ENCODE data around the gene IDH1.
"Not testable (repeated sequence)": the region's sequence is repeated elsewhere in the genome, so short reads cannot be mapped to it uniquely, and the experiment has no call there.

The IDH1 gene

GRCh38 chr2:208254871-208255556, at the start of gene IDH1:
Gene IDH1 (minus strand): TSS chr2:208255071. CDS start chr2:208251551, 3,520 bp downstream.
- peak; percentile 80 to 100 (median 92) for DNase-seq (ENCODE audit: low read depth in 3 of 3)

DNA sequence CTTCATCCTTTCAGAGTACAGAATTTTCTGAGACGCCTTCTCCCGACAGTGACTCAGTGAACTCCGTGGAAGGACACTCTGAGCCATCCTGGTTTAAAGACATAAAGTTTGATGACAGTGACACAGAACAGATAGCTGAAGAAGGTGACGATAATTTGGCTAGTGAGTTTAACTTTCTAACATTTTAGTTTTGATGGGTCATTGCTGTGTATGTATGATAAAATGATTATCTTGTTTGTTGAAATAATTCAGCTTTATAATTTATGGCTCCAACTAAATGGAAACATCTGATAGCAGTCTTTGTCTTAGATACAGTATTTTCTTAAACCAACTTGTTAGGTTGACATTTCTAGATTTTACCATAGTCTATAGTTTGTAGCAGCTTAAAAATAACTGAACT, 49.3 kb upstream of the IDH1 start:
- no peak for DNase-seq (ENCODE audit: low read depth in 3 of 3)

GRCh38 chr2:208300847-208301618, 46.2 kb upstream of the IDH1 start:
- no peak for DNase-seq (ENCODE audit: low read depth in 3 of 3)

DNA sequence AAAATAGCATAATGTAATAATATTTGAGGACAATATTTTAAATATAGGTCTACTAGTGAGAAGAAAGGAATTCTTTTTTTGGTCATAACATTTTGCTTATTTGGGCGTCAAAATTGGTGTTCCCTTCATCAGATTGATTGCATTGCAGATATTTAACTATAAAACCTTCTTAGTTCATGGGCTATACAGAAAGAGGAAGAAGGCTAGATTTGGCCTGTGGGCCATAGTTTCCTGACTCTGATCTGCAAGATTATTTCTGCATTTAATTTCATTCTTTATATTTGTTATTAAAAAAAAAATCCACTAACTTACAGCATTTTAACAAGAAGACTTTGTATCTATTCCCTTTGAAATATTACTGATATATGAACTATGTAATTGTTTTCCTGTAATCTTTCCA, 43.1 kb upstream of the IDH1 start:
- DNase-seq (ENCODE audit: low read depth in 3 of 3) = no peak

DNA sequence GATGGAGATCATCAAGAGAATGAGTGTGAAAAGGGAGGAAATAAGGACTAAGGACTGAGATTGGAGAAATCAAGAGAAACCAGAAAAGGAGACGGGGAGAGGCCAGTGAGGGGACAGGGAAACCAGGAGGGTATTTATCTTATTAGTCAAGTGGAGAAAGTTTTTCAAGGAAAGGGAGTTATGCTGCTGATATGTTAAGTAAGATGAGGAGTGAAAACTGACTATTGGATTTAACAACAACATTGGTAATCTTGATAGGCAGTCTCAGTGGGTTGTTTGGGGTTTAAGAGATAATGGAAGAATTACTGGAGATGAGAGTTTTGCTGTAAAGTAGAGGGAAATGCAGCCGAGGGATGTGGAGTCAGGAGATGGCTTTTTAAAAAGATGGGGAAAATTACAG, 41.7 kb upstream of the IDH1 start:
- no peak for DNase-seq (ENCODE audit: low read depth in 3 of 3)

- DNase-seq (ENCODE audit: low read depth in 3 of 3) = no peak
These were observed 41.0 kb upstream of the IDH1 start for GRCh38 chr2:208295834-208296233.

DNA sequence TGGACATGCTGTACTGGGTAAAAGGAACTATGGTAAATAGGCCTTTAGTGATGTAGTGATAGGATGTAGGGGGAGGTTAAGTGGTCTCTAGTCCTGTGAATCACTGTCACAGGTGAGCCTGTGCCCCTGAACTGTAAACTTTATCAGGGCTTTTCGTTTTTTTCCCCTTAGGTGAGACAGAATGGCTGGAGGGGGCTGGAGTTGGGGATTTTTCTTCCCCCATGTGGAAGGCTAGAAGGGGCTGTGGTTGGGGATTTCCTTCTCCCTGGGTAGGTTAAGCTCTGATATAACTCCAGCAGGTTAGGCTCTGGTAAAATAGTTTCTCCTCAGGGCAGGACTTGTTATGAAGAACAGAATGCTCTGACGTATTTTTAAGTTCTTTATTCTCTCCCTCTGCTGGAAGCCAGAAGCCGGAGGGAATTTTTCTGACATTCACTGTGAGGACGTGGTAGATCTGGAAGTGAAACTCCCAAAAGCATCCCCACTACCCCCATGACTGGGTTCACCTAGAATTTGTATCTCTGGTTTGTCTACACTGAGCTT, 39.7 kb upstream of the IDH1 start:
- no peak for DNase-seq (ENCODE audit: low read depth in 3 of 3)

- no peak for DNase-seq (ENCODE audit: low read depth in 3 of 3)
These were observed 31.0 kb upstream of the IDH1 start for GRCh38 chr2:208285853-208286252.

DNA sequence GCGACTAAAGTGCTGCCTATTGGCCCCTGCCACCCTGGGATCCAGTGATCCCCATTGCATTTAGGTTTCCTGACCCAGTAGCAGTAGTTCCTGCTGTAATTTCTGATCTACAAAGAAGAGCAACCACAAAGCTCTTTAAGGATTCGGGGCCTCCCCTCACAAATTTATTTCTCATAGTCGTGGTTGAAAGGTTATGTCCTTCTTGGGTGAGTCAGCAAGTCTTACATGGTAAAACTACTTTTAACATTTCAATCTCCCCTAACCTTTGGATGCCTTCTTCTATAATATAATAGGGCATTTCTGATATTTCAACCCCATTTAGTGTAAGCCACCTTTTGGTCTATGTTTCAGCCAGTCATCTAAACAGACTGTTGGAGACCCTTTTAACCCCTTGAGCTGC, 26.1 kb upstream of the IDH1 start:
- DNase-seq (ENCODE audit: low read depth in 3 of 3) = no peak

GRCh38 chr2:208280234-208280633, 25.4 kb upstream of the IDH1 start:
- no peak for DNase-seq (ENCODE audit: low read depth in 3 of 3)

DNA sequence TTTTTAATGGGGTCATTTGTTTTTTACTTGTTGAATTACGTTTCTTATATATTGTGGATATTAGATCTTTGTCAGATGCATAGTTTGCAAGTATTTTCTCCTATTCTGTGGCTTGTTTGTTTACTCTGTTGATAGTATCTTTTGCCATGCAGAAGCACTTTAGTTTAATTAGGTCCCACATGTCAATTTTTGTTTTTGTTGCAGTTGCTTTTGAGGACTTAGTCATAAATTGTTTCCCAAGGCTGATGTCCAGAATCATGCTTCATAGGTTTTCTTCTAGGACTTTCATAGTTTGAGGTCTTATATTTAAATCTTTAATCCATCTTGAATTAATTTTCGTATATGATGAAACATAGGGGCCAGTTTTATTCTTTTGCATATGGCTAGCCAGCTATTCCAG, 24.4 kb upstream of the IDH1 start:
- no peak for DNase-seq (ENCODE audit: low read depth in 3 of 3)

- no peak for DNase-seq (ENCODE audit: low read depth in 3 of 3)
These were observed 23.7 kb upstream of the IDH1 start for GRCh38 chr2:208278549-208278948.

GRCh38 chr2:208274748-208275147, 19.9 kb upstream of the IDH1 start:
- DNase-seq (ENCODE audit: low read depth in 3 of 3) = no peak

DNA sequence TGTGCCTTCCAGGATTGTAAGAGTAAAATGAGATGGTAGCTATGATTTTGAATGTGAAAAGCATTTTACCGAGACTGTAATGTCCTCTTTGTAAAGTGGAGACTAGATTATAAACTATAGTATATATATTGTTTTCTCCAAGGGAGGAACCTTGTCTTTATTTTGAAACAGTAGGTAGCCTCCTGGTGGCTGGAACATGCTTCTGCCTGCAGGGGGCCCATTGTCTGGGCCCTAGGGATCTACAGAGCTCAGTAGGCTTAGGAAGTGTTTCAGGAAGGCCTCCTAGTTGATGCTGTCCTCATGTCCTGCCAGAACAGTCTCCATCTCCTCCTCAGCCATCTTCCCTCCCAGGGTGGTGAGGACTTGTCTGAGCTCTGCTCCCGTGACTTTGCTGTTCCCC, 14.2 kb upstream of the IDH1 start:
- DNase-seq (ENCODE audit: low read depth in 3 of 3) = no peak

GRCh38 chr2:208268156-208268952, 13.5 kb upstream of the IDH1 start:
- DNase-seq (ENCODE audit: low read depth in 3 of 3) = no peak

GRCh38 chr2:208267526-208267925, 12.7 kb upstream of the IDH1 start:
- DNase-seq (ENCODE audit: low read depth in 3 of 3) = not testable (repeated sequence)

GRCh38 chr2:208266936-208267335, 12.1 kb upstream of the IDH1 start:
- no peak for DNase-seq (ENCODE audit: low read depth in 3 of 3)

DNA sequence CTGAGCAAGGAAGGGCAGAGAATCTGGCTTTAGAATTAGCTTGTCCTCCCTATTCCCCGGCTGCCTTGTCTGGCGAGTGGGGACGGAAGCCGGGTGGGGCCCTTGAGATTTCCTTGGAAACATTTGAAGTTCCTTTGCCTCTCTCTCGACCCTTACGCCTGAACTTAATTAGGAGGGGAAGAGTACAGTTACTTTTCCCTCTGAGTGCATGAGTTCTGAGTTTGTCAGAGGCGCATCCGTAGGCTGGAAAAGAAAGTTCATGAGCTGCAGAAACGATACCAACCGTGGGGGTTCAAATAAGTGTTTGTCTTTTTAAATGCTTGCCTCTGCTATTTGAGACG, 11.7 kb upstream of the IDH1 start:
- DNase-seq (ENCODE audit: low read depth in 3 of 3) = no peak

DNA sequence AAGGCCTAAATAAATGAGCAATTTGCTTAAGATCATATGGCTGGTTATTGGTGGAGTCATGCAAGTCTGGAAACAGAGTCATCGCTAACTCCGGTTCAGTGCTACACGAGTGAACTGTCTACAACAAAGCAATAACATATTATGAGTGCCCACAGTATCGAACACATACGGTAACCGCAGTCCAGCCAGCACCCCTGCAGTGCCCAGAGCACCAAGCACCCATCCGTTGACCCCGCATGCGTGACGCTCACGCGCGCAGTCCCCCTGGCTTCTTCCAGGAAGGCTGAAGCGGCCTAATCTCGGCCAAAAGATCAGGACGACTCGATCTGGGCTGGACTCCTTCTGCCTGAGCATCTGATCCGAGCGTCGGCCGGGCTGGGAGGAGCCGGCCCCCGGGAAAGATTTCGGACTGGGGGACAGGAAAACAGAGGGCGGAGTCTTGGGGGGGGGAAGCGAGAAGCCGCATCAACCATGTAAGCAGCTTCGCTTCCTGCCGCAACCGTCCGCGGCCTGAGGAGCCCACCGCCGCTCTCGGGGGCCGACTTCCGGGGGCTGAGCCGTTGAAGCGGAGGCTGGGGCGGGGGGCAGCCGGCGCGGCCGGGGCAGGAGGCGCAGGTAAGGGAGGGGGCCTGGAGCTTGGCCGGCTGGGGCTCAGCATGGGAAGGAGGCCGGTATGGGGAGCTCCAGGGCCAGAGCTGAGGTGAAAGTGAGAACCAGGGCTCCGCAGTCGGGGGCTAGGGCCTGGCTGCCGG, 11.1 kb upstream of the IDH1 start, which contains the start of gene PIKFYVE:
TSS of gene PIKFYVE (plus strand) at position 455 of the 752 bp plus-strand sequence. CDS start 5,265 bp downstream, outside the sequence.
- DNase-seq (ENCODE audit: low read depth in 3 of 3) = peak; percentile 76 to 90 (median 79)

- peak in 1 of 3 donors; percentile 26 for DNase-seq (ENCODE audit: low read depth in 3 of 3)
These were observed 10.5 kb upstream of the IDH1 start for GRCh38 chr2:208265371-208265800.

All from stimulated activated CD4-positive, alpha-beta T cell treated with anti-CD3 and anti-CD28 coated beads, TNF-alpha, amount 100 ng/mL, for 48 hours (primary cell).